ENCODE measurements around the gene EHBP1.

EHBP1 gene

DNA sequence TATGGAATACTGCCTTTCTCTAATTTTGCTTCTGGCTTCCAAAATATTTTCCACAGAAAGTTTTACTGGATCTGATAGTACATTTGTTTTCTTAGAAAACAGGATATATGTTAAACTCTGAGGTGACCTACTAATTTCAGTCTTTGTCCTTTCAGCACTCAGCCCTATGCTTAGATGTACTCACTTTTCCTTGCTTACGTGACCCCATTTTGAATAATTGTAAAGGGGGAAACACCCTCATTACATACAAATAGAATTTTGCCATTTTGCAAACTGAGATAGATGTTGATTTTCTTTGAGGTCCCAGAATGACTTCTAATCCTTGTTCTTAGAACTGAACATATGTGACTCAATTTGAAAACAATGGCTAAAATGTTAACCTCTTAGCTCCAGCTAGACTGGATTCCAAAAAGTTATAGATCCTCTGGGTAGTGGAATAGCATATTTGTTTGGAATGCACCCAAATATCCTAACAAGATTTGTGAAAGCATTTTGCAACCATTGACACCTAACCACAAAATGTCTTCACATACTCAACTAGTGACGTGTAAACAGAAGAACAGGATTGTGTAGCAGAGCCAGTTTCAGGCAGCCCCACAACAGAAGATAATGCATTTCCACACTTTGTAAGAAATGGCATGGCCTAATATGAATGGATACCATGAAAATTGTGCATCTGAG is 44.8 kb upstream of the EHBP1 start:
- 0% methylated on average over 1 of the region's 2 CpGs for WGBS
- Histone ChIP-seq H3K4ac (ENCODE audit: low read depth in 1 of 2, low read length in 2 of 2) (no peak overlapping the region), H2BK5ac (ENCODE audit: low read depth, low read length, poor library complexity, severe bottlenecking) (peak overlapping the region; percentile 86), H2AK5ac (ENCODE audit: low read length, severe bottlenecking) (peak overlapping the region; percentile 2), H3K27me3 (ENCODE audit: control insufficient read depth in 1 of 2, insufficient read depth in 1 of 2, low read length in 2 of 2) (no peaks in the 10 kb centered on the region), H3K23ac (ENCODE audit: low read length in 2 of 2) (no peak overlapping the region), H3K79me1 (replicated peaks; ENCODE audit: low read length, poor library complexity, severe bottlenecking) (no peaks in the 10 kb centered on the region), H2BK12ac (ENCODE audit: low read length in 2 of 2) (peak overlapping the region in 1 of 2 experiments; percentile 73), H4K8ac (ENCODE audit: low read length) (no peak overlapping the region), H3K9me3 (ENCODE audit: control insufficient read depth, low read length) (no peaks in the 10 kb centered on the region), H3K4me2 (ENCODE audit: low read length, poor library complexity, severe bottlenecking) (peak overlapping the region; percentile 35), H2BK120ac (ENCODE audit: low read depth, low read length) (no peak overlapping the region), H3K9ac (ENCODE audit: low read length) (peak overlapping the region; percentile 66), H3K27ac (ENCODE audit: low read length, poor library complexity, severe bottlenecking) (peak overlapping the region; percentile 95), H3K14ac (ENCODE audit: low read length in 2 of 2) (no peak overlapping the region), H3K4me1 (ENCODE audit: control insufficient read depth, insufficient read depth, low read depth, low read length) (peaks cover 7% of the 10 kb centered on the region), H2AFZ (ENCODE audit: low read depth, low read length) (no peak overlapping the region), H2BK15ac (ENCODE audit: low read depth, poor library complexity, severe bottlenecking) (no peak overlapping the region), H4K91ac (ENCODE audit: low read length) (no peak overlapping the region), H3K18ac (ENCODE audit: low read depth in 1 of 2, low read length in 2 of 2) (peak overlapping the region in 1 of 2 experiments; percentile 98), H3K4me3 (ENCODE audit: insufficient read depth in 1 of 2, low read depth in 1 of 2, low read length in 2 of 2) (no peak overlapping the region), H3K36me3 (ENCODE audit: control insufficient read depth in 1 of 2, insufficient read depth in 2 of 2, low read depth in 1 of 2, low read length in 2 of 2) (no peaks in the 10 kb centered on the region)
- peak; percentile 86 for DNase-seq

DNA sequence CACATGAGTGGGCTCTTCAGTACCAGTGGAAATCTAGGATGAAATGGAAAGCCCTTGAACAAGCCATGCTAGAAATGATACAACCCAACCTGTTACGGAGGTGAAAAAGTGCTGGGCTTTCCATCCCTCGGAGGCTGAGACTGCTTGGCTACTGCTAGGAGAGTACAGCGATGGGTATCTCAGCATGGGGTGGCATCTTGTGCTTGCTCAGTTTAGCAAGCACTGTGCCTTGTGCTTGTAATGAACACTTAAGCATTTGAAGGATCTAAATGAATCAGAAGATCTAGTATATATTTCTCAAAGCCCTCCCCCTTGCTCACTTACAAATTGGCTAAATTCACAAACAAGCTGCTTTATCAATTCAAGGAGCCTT is 44.3 kb upstream of the EHBP1 start:
- 62% methylated on average over 3 of the region's 3 CpGs for WGBS
- Histone ChIP-seq H3K23ac (ENCODE audit: low read length in 2 of 2) (no peak overlapping the region), H2AFZ (ENCODE audit: low read depth, low read length) (no peak overlapping the region), H3K4me1 (ENCODE audit: control insufficient read depth, insufficient read depth, low read depth, low read length) (peaks cover 7% of the 10 kb centered on the region), H3K4ac (ENCODE audit: low read depth in 1 of 2, low read length in 2 of 2) (peak overlapping the region; percentile 71 to 76), H3K18ac (ENCODE audit: low read depth in 1 of 2, low read length in 2 of 2) (peak overlapping the region; percentile 94 to 98), H3K36me3 (ENCODE audit: control insufficient read depth in 1 of 2, insufficient read depth in 2 of 2, low read depth in 1 of 2, low read length in 2 of 2) (no peaks in the 10 kb centered on the region), H2BK120ac (ENCODE audit: low read depth, low read length) (no peak overlapping the region), H2BK15ac (ENCODE audit: low read depth, poor library complexity, severe bottlenecking) (peak overlapping the region; percentile 15), H3K14ac (ENCODE audit: low read length in 2 of 2) (no peak overlapping the region), H3K4me2 (ENCODE audit: low read length, poor library complexity, severe bottlenecking) (peak overlapping the region; percentile 35), H2BK5ac (ENCODE audit: low read depth, low read length, poor library complexity, severe bottlenecking) (peak overlapping the region; percentile 86), H2BK12ac (ENCODE audit: low read length in 2 of 2) (peak overlapping the region; percentile 73 to 85), H4K91ac (ENCODE audit: low read length) (peak overlapping the region; percentile 95), H3K9ac (ENCODE audit: low read length) (peak overlapping the region; percentile 61), H2AK5ac (ENCODE audit: low read length, severe bottlenecking) (peak overlapping the region; percentile 68), H3K9me3 (ENCODE audit: control insufficient read depth, low read length) (no peaks in the 10 kb centered on the region), H3K79me1 (replicated peaks; ENCODE audit: low read length, poor library complexity, severe bottlenecking) (no peaks in the 10 kb centered on the region), H4K8ac (ENCODE audit: low read length) (peak overlapping the region; percentile 83), H3K27ac (ENCODE audit: low read length, poor library complexity, severe bottlenecking) (peak overlapping the region; percentile 95), H3K27me3 (ENCODE audit: control insufficient read depth in 1 of 2, insufficient read depth in 1 of 2, low read length in 2 of 2) (no peaks in the 10 kb centered on the region), H3K4me3 (ENCODE audit: insufficient read depth in 1 of 2, low read depth in 1 of 2, low read length in 2 of 2) (no peak overlapping the region)
- no peak for DNase-seq

- no peak for DNase-seq
- H2BK12ac ChIP-seq (ENCODE audit: low read length in 2 of 2), result no peak overlapping the region
- H3K18ac ChIP-seq (ENCODE audit: low read depth in 1 of 2, low read length in 2 of 2), result peak overlapping the region in 1 of 2 experiments; percentile 78
- peaks cover 7% of the 10 kb centered on the region for H3K4me1 ChIP-seq (ENCODE audit: control insufficient read depth, insufficient read depth, low read depth, low read length)
- H2BK120ac ChIP-seq (ENCODE audit: low read depth, low read length), result peak overlapping the region; percentile 1
- H3K27ac ChIP-seq (ENCODE audit: low read length, poor library complexity, severe bottlenecking), result peak overlapping the region; percentile 36
- H3K9ac ChIP-seq (ENCODE audit: low read length), result peak overlapping the region; percentile 77
- H3K14ac ChIP-seq (ENCODE audit: low read length in 2 of 2), result no peak overlapping the region
- no peak overlapping the region for H4K91ac ChIP-seq (ENCODE audit: low read length)
- no peak overlapping the region for H4K8ac ChIP-seq (ENCODE audit: low read length)
- no peak overlapping the region for H3K4me3 ChIP-seq (ENCODE audit: insufficient read depth in 1 of 2, low read depth in 1 of 2, low read length in 2 of 2)
- no peak overlapping the region for H2AFZ ChIP-seq (ENCODE audit: low read depth, low read length)
- H2AK5ac ChIP-seq (ENCODE audit: low read length, severe bottlenecking), result peak overlapping the region; percentile 10
- no peak overlapping the region for H3K4me2 ChIP-seq (ENCODE audit: low read length, poor library complexity, severe bottlenecking)
- no peaks in the 10 kb centered on the region for H3K36me3 ChIP-seq (ENCODE audit: control insufficient read depth in 1 of 2, insufficient read depth in 2 of 2, low read depth in 1 of 2, low read length in 2 of 2)
- H2BK15ac ChIP-seq (ENCODE audit: low read depth, poor library complexity, severe bottlenecking), result no peak overlapping the region
- no peak overlapping the region for H3K4ac ChIP-seq (ENCODE audit: low read depth in 1 of 2, low read length in 2 of 2)
- WGBS, result no CpG with 5 or more reads among the region's 2 CpGs
- no peaks in the 10 kb centered on the region for H3K79me1 ChIP-seq (replicated peaks; ENCODE audit: low read length, poor library complexity, severe bottlenecking)
- no peak overlapping the region for H2BK5ac ChIP-seq (ENCODE audit: low read depth, low read length, poor library complexity, severe bottlenecking)
- no peak overlapping the region for H3K23ac ChIP-seq (ENCODE audit: low read length in 2 of 2)
- H3K27me3 ChIP-seq (ENCODE audit: control insufficient read depth in 1 of 2, insufficient read depth in 1 of 2, low read length in 2 of 2), result no peaks in the 10 kb centered on the region
- no peaks in the 10 kb centered on the region for H3K9me3 ChIP-seq (ENCODE audit: control insufficient read depth, low read length)
These were observed 43.4 kb upstream of the EHBP1 start for GRCh38 chr2:62662131-62662530.

- Histone ChIP-seq H3K27me3 (ENCODE audit: control insufficient read depth in 1 of 2, insufficient read depth in 1 of 2, low read length in 2 of 2) (no peaks in the 10 kb centered on the region), H3K4me1 (ENCODE audit: control insufficient read depth, insufficient read depth, low read depth, low read length) (peaks cover 7% of the 10 kb centered on the region), H3K9ac (ENCODE audit: low read length) (peak overlapping the region; percentile 77), H2BK12ac (ENCODE audit: low read length in 2 of 2) (peak overlapping the region; percentile 1 to 9), H3K4me3 (ENCODE audit: insufficient read depth in 1 of 2, low read depth in 1 of 2, low read length in 2 of 2) (no peak overlapping the region), H2BK120ac (ENCODE audit: low read depth, low read length) (peak overlapping the region; percentile 1), H3K14ac (ENCODE audit: low read length in 2 of 2) (no peak overlapping the region), H4K8ac (ENCODE audit: low read length) (no peak overlapping the region), H3K36me3 (ENCODE audit: control insufficient read depth in 1 of 2, insufficient read depth in 2 of 2, low read depth in 1 of 2, low read length in 2 of 2) (no peaks in the 10 kb centered on the region), H3K27ac (ENCODE audit: low read length, poor library complexity, severe bottlenecking) (peak overlapping the region; percentile 36), H4K91ac (ENCODE audit: low read length) (peak overlapping the region; percentile 77), H2AFZ (ENCODE audit: low read depth, low read length) (no peak overlapping the region), H3K4me2 (ENCODE audit: low read length, poor library complexity, severe bottlenecking) (no peak overlapping the region), H3K9me3 (ENCODE audit: control insufficient read depth, low read length) (no peaks in the 10 kb centered on the region), H2AK5ac (ENCODE audit: low read length, severe bottlenecking) (peak overlapping the region; percentile 10), H3K79me1 (replicated peaks; ENCODE audit: low read length, poor library complexity, severe bottlenecking) (no peaks in the 10 kb centered on the region), H2BK5ac (ENCODE audit: low read depth, low read length, poor library complexity, severe bottlenecking) (no peak overlapping the region), H2BK15ac (ENCODE audit: low read depth, poor library complexity, severe bottlenecking) (no peak overlapping the region), H3K4ac (ENCODE audit: low read depth in 1 of 2, low read length in 2 of 2) (peak overlapping the region in 1 of 2 experiments; percentile 10), H3K18ac (ENCODE audit: low read depth in 1 of 2, low read length in 2 of 2) (peak overlapping the region in 1 of 2 experiments; percentile 78), H3K23ac (ENCODE audit: low read length in 2 of 2) (peak overlapping the region in 1 of 2 experiments; percentile 6)
- 70% methylated on average over 1 of the region's 2 CpGs for WGBS
- DNase-seq, result no peak
These were observed 43.0 kb upstream of the EHBP1 start for GRCh38 chr2:62662554-62662953.
